AG09309 (cell line): ENCODE results near the gene PCDH10.

ENCODE experiments used
- DNase-seq: peaks from one replicate; pipeline ENCODE4 v3.0.0-alpha.2; 2010; ENCODE audit warnings: low read depth
- H3K4me3 ChIP-seq: 2 replicates; pipeline ENCODE4 v1.5.1; 2011; ENCODE audit warnings: mild to moderate bottlenecking, low read depth, low read length, moderate library complexity; ENCODE audit not compliant: control insufficient read depth
- CTCF ChIP-seq: IDR thresholded peaks from 2 replicates; pipeline ENCODE4 v1.5.1; 2011; ENCODE audit warnings: mild to moderate bottlenecking, low read depth, low read length, inconsistent platforms; ENCODE audit not compliant: insufficient read depth, control insufficient read depth; ENCODE audit errors: missing control alignments

PCDH10 gene

GRCh38 chr4:133127500-133127899, 21.6 kb upstream of the PCDH10 start:
- no peak overlapping the region for H3K4me3 ChIP-seq
- TF ChIP-seq CTCF = no peak
- DNase-seq = no peak

GRCh38 chr4:133129237-133129636, 19.9 kb upstream of the PCDH10 start:
- H3K4me3 ChIP-seq = no peak overlapping the region
- no peak for TF ChIP-seq CTCF
- no peak for DNase-seq

- no peak for TF ChIP-seq CTCF
- no peak overlapping the region for H3K4me3 ChIP-seq
- no peak for DNase-seq
Measured at GRCh38 chr4:133130171-133130570, 18.9 kb upstream of the PCDH10 start.

- no peak overlapping the region for H3K4me3 ChIP-seq
- DNase-seq = no peak
Measured at GRCh38 chr4:133131829-133132460, 17.1 kb upstream of the PCDH10 start.

GRCh38 chr4:133136833-133137232, 12.3 kb upstream of the PCDH10 start:
- no peak for TF ChIP-seq CTCF
- no peak overlapping the region for H3K4me3 ChIP-seq
- no peak for DNase-seq

More at GRCh38 chr4:133131829-133132460, 17.1 kb upstream of the PCDH10 start:
- no peak for TF ChIP-seq CTCF

GRCh38 chr4:133137571-133137970, 11.5 kb upstream of the PCDH10 start:
- H3K4me3 ChIP-seq = no peak overlapping the region
- no peak for TF ChIP-seq CTCF
- DNase-seq = no peak

- H3K4me3 ChIP-seq = no peak overlapping the region
- no peak for TF ChIP-seq CTCF
- no peak for DNase-seq
Measured at GRCh38 chr4:133143775-133144430, 5.2 kb upstream of the PCDH10 start.
